ENCODE data around the gene HOXB9.

The HOXB9 gene

DNA sequence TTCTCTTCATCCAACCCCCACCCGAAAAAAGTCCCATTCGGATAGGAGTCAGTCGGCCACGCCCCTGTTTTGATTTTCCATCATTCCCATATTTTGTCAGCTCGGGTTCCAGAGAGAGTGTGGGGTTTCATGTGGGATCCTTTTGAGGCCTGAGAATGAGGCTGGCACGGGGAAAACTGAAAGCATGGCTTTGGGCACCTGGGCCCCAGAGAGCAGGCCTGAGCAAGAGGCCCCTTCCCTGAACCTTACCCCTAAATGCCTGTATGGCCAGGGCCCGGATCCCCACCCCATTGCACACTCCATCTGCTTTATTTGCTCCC, 43.4 kb downstream of the HOXB9 start:
- no peak for DNase-seq

DNA sequence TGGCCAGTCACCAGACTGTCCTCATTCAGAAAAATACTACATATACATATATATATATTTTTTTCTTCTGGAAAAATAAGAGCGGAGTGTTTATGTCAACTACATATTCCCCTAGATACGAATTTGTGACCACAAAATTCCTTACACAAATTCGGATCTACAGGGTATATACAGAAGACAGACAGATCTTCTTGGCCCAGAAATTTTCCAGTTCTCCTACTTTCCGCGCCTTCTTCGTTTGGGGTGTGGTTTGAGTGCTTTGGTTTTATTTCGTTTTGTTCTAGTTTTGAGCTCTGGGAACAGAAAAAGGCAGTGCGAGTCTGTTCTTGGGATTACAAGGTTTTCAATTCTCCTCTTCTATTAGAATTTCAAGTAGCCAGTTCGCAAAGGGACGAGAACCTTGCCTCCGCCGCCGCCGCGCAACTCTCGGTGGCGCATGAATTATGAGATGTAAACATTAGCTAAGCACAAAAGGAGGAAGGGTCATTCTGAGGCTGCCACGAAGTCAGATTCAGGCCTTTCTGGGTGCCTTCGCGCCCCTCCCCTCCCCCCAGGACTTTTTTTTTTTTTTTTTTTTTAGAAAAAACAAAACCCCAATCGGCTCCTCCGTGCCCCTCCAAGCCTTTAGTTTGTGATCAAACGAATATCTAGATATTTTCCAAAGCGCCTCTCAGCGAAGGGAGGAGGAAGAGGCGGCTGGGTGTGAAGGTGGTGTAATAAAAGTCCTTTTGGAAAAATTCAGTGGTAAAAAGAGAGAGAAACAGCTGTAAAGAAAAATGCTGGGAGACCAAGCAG, 46.2 kb downstream of the HOXB9 start:
- DNase-seq = no peak

DNA sequence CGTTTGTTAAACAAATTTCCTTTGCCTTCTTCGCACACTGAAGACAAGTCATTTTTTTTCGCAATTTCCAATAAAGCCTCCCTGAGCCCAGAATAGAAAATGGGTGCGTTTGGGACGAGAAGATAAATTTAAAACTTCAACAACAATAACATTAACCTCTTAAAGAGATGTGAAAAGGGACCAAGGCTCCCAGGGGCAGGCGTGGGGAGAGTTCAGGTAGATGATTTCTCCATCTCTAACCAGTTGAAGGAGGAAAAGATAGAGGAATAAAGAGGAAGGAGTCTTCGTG, 46.7 kb downstream of the HOXB9 start:
- DNase-seq = no peak

DNA sequence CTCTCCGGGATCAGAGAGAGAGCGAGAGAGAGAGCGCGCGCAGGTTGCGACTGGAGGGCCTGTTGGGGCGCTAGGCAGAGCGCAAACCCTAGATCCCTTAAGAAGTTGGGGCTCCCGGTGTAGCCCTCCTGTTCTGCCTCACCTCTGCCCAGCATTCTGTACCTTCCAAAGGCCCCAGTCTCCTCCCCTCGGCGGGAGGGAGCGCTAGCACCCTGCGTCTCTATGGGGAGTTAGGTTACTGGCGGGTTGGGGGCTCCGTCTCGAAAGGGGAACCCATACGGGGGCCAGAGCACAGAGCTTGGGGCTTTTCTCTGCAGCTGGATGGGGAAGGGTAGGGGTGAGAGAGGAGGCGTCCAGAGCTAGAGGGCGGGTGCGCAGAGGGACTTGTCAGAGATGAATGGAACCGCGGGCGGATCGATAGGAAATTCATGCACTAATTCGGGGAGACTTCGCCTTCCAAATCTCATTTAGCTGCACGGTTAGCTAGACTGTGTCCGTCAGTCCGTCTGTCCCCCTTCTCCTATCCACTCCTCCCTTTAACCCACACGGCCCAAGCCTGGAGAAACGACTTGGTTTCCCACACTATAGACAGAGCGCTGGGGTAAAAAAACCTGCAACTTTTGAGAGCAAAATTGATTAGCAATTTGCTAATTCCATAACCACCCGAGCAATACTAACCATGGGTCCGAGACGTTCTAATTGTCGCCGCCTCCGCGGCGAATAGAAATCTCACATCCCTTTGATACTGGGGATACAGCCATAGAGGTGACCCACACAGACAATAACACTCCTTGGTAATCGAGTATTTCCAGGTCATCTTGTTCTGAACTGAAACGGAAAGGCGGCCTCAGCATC, 47.3 kb downstream of the HOXB9 start:
- DNase-seq = no peak

DNA sequence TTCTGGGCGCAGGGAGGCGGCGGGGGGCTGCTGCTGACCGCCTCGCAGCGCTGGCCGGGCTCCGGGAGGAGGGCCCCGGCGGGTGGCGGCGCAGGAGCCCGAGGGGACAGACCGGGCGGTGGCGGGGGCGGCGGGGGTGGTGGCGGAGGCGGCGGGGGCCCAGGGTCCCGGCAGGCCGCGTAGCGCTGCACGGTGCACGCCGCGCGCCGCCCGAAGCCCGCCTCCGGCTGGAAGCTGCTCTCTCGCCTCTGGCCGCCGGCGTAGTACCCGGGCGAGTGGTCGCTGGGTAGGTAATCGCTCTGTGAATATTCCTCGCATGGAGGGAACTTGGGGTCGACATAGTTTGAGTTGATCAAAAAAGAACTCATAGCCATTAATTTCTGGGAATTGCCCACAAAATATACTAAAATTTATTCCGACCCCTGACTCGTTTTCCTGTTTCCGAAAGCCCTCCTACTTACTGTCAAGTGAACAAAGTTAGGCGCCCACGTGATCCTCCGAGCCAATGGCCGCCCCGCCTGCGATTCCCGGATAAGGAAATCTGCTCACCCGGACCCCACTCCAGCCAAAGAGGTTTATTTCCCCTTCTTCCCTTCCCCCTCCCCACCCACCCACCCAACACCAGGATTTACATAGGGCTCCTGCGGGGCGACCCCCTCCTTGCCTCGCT, 48.1 kb downstream of the HOXB9 start, which contains the start of gene HOXB4:
TSS of gene HOXB4 (minus strand) at position 405 of the 670 bp plus-strand sequence. CDS start at position 374, 31 bp downstream.
- peak; percentile 47 to 57 for DNase-seq

DNA sequence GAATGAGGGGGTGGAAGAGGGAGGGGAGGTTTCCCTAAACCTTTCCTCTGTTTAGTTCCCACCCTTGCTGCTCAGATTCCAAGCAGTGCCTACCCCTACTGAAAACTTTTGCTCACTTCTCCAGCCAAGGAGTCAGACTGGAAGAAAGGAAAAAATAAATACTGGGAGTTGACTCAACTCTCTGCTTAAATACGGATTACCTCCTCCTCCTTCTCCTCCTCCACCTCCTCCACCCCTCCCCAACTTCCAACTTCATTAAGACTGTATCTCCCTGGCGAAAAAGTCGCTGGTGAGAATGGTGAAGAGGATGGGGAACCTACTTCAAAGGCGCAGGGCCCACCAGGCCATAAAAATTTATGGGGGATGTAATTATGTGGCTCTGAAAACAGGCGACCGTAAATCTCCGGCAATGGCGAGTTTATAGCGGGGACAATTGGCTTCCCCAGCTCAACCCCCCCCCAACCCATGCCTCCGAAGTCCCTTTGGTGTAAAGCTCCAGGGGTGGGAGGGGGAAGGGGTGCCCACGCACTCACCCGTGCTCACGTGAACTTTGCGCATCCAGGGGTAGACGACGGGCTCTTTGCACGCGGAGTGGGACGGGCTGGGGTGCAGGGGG, 48.7 kb downstream of the HOXB9 start:
- DNase-seq = no peak

DNA sequence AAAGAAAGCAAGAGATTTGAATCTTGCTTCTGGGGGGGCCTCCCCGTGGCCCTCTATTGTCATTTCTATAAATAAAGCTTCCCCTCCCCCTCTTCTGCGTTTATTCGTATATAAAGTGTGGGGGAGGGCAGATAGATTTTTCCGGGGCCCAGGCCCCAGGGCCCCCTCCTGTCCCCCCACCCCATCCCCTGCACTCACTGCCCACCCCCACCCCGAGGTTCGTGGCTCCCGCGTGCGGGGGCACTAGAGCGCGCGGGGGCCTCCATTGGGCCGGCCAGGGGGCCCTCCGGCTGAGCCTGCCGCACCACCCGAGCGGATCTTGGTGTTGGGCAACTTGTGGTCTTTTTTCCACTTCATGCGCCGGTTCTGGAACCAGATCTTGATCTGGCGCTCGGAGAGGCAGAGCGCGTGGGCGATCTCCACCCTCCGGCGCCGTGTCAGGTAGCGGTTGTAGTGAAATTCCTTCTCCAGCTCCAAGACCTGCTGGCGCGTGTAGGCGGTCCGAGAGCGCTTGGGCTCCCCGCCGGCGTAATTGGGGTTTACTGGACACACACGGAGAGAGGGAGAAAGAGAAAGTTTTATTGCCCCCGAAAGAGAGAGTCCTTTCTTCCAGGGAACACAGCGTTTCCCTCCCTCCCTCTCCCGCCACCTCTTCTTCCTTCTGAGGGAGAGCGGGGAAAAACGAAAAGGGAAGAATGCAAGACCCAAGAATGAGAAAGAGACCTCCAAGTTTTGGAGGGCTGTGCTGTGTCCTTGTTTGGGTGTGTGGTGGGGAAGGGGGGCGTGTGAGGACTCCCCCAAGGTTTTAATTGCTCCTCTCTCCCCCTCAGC, 49.5 kb downstream of the HOXB9 start:
- DNase-seq = no peak

DNA sequence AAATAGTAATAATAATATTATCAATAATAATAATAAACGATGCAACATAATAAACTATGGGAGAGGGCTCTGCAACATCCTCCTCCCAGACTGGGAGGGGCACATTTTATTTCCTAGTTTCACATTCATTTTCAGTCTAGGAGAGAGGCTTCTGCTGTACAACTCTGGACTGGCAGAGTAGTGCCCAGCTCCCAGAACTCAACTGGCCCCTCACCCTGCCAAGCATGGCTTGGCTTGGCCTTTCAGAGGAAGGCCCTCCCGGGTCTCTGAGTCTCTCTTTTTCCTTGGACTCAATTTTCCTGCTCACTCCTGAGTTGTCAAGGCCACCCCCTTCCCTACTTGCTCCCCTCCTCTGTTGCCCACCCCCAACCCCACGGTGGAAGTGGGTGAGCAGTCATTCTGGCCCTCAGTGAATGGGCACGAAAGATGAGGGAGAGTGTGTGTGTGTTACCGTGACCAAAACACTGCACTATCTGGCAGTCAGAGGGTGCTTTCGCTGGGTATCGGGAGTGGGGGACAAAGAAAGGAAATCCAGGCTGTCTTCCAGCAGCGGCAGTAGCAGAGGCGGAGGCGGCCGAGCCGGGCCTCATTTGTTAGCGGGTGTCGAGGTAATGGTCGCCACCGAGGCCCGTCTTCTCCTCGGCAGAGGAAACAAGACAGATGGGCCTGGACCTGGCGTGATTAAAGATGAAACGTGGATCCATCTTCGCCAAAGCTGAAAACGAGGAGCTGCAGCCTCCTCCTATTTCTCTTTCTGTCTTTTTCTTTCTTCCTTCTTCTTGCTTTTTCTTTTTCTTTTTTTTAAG, 50.3 kb downstream of the HOXB9 start:
- DNase-seq = no peak

DNA sequence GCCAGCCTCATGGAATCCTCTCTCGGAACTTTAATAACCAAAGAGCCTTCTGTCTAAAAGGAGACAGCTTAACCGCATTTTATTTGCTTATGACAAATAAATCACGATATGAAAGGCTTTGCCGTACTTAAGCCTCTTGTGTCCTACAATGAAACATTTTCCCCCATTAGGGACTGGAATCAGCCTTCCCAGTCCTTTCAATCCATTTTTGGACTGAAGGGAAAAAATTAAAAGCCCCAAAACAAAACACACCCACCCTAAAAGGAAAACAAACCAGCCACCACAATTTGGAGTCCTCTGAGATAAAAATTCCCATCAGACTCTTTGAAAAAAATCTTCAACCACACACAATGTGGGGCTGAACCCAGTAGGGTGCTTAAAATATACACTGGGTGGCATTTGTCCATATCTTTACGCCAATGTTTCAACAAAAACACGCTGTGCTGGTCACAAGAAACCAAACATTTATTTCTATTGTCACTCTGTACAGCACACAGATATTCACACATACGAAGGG, 51.0 kb downstream of the HOXB9 start:
- DNase-seq = no peak

DNA sequence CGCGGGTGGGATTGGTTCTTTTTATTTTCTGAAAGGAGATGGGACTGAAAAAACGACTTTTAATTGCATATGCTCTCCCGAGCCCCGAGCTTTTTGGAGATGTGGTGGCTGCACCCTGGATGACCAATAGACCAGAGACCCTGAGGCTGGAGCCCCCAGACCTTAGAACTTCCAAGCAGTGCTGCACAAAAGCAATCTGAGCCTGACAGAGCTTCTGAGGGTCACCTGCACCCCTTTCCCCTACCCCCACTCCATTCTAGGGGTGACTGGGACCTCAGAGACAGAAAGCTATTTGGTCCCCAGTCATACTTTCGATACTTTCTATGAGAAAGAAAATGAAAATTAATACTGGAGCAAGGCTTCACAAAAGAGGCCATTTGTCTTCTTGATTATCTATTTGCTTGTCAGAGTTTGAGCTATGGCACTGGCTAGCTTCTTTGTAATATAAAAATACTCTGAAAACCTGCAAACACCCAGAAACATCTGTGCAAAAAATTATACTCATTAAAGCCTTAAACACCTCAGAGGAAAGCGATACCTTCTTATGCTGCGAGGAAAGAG, 51.6 kb downstream of the HOXB9 start:
- DNase-seq = no peak

DNA sequence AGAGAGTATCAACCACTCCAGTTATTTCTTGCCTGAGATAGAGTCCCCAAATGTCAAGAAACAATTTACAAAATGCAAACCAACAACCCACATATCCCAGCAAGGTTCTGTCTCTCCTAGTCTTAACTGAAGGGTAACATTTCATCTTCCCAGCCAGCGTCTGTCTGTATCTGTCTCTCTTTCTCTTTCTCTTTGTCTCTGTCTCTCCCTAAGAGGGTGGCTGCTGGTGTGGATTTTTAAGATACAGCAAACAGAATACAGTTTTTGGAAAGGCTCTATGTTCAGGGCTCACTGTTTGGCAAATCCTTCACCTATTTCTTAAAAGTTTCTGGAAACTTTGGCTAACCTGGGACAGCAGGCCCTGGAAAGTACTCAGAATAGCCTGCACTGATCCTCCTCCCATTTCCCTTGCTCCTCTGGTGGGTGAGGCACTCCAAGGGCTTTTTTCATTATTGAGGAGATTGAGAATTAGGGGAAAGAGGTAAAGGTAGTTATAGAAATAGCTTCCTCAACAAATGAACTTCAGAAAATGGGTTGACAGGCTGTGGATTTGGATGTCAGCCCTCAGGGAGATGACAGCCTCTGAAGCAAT, 54.2 kb downstream of the HOXB9 start:
- DNase-seq = no peak

Measured in activated CD4-positive, alpha-beta T cell treated with anti-CD3 and anti-CD28 coated beads, Interleukin-2, amount 50 U/mL, for 4 hours (primary cell).